Neural crest cell (in vitro differentiated cells): ENCODE data around the gene FKBP9. TPM values are rescaled to one million over a fixed set of nuclear protein-coding genes. Genes with fewer than 3 reads are reported as not detected.
"Not testable (repeated sequence)": the region's sequence is repeated elsewhere in the genome, so short reads cannot be mapped to it uniquely, and the experiment has no call there.

ENCODE experiments used
- DNase-seq: peaks from one replicate; pipeline ENCODE4 v3.0.0; 2021; ENCODE audit warnings: low read depth, mixed read lengths, low spot score
- H3K27ac Mint-ChIP-seq: one replicate; pipeline ENCODE4 v1.8.0; 2021; ENCODE audit warnings: mild to moderate bottlenecking, mixed read lengths; ENCODE audit not compliant: unreplicated experiment
- H3K27me3 Mint-ChIP-seq: 2 replicates; pipeline ENCODE4 v1.8.0; 2021; ENCODE audit warnings: low read depth, mild to moderate bottlenecking, mixed read lengths
- H3K36me3 Mint-ChIP-seq: 2 replicates; pipeline ENCODE4 v1.8.0; 2021; ENCODE audit warnings: low read depth, mild to moderate bottlenecking, mixed read lengths
- H3K4me1 Mint-ChIP-seq: 2 replicates; pipeline ENCODE4 v1.8.0; 2021; ENCODE audit warnings: mixed read lengths
- H3K4me3 Mint-ChIP-seq: one replicate; pipeline ENCODE4 v1.8.0; 2021; ENCODE audit warnings: mild to moderate bottlenecking, mixed read lengths
- H3K9me3 Mint-ChIP-seq: 2 replicates; pipeline ENCODE4 v1.8.0; 2021; ENCODE audit warnings: mixed read lengths
- CTCF ChIP-seq: fragments of 200-600 bp; sonication (generic); conservative IDR thresholded peaks from 2 replicates; pipeline ENCODE4 v1.5.0; 2021; ENCODE audit warnings: antibody characterized with exemption, mild to moderate bottlenecking
- total RNA-seq: library from RNA; stranded (reverse); gene quantifications from 2 replicates; pipeline ENCODE4 v1.2.1, GENCODE V29; 2021

The FKBP9 gene
- total RNA-seq, 1 donor from 2014 or later = 85.6 TPM

- H3K27ac Mint-ChIP-seq, H3K4me3 Mint-ChIP-seq, H3K9me3 Mint-ChIP-seq: not testable (repeated sequence)
These were observed 7.4 kb downstream of the FKBP9 start for GRCh38 chr7:32964461-32965159.

GRCh38 chr7:32966489-32967267 lies 9.4 kb downstream of the FKBP9 start:
- H3K36me3 Mint-ChIP-seq, H3K27ac Mint-ChIP-seq, H3K9me3 Mint-ChIP-seq, H3K4me1 Mint-ChIP-seq, H3K27me3 Mint-ChIP-seq, H3K4me3 Mint-ChIP-seq, DNase-seq: not testable (repeated sequence)

More at GRCh38 chr7:32964461-32965159, 7.4 kb downstream of the FKBP9 start:
- not testable (repeated sequence) for H3K27me3 Mint-ChIP-seq, DNase-seq, H3K4me1 Mint-ChIP-seq, H3K36me3 Mint-ChIP-seq
- TF ChIP-seq CTCF = peak; percentile 46

GRCh38 chr7:32967268-32967582 lies 10.0 kb downstream of the FKBP9 start:
- not testable (repeated sequence) for H3K36me3 Mint-ChIP-seq, H3K27ac Mint-ChIP-seq, H3K27me3 Mint-ChIP-seq, H3K4me3 Mint-ChIP-seq, H3K4me1 Mint-ChIP-seq, H3K9me3 Mint-ChIP-seq, DNase-seq

GRCh38 chr7:32971967-32972366 lies 14.7 kb downstream of the FKBP9 start:
- not testable (repeated sequence) for H3K27ac Mint-ChIP-seq, H3K36me3 Mint-ChIP-seq, H3K27me3 Mint-ChIP-seq, H3K9me3 Mint-ChIP-seq, DNase-seq, H3K4me3 Mint-ChIP-seq, H3K4me1 Mint-ChIP-seq

GRCh38 chr7:32977159-32977558 lies 19.9 kb downstream of the FKBP9 start:
- not testable (repeated sequence) for H3K27me3 Mint-ChIP-seq, H3K9me3 Mint-ChIP-seq, H3K4me3 Mint-ChIP-seq, H3K36me3 Mint-ChIP-seq, H3K27ac Mint-ChIP-seq, H3K4me1 Mint-ChIP-seq, DNase-seq

GRCh38 chr7:32979246-32979645 lies 22.0 kb downstream of the FKBP9 start:
- H3K36me3 Mint-ChIP-seq, H3K4me1 Mint-ChIP-seq, H3K9me3 Mint-ChIP-seq, DNase-seq, H3K27me3 Mint-ChIP-seq, H3K27ac Mint-ChIP-seq, H3K4me3 Mint-ChIP-seq: not testable (repeated sequence)

- H3K36me3 Mint-ChIP-seq, H3K4me1 Mint-ChIP-seq, H3K4me3 Mint-ChIP-seq, H3K27ac Mint-ChIP-seq, H3K9me3 Mint-ChIP-seq, DNase-seq, H3K27me3 Mint-ChIP-seq: not testable (repeated sequence)
These were observed 22.7 kb downstream of the FKBP9 start for GRCh38 chr7:32979902-32980301.

- not testable (repeated sequence) for H3K4me1 Mint-ChIP-seq, H3K36me3 Mint-ChIP-seq, H3K4me3 Mint-ChIP-seq, H3K9me3 Mint-ChIP-seq, H3K27ac Mint-ChIP-seq, H3K27me3 Mint-ChIP-seq, DNase-seq
These were observed 30.9 kb downstream of the FKBP9 start for GRCh38 chr7:32988148-32988547.

- H3K27me3 Mint-ChIP-seq = not testable (repeated sequence)
These were observed 33.9 kb downstream of the FKBP9 start for GRCh38 chr7:32991068-32991585.

GRCh38 chr7:32991975-32992700 lies 34.9 kb downstream of the FKBP9 start:
- not testable (repeated sequence) for H3K36me3 Mint-ChIP-seq, H3K4me1 Mint-ChIP-seq, H3K9me3 Mint-ChIP-seq, H3K4me3 Mint-ChIP-seq, H3K27me3 Mint-ChIP-seq, H3K27ac Mint-ChIP-seq, DNase-seq

More at GRCh38 chr7:32991068-32991585, 33.9 kb downstream of the FKBP9 start:
- not testable (repeated sequence) for H3K9me3 Mint-ChIP-seq, H3K27ac Mint-ChIP-seq, H3K36me3 Mint-ChIP-seq, DNase-seq, H3K4me3 Mint-ChIP-seq, H3K4me1 Mint-ChIP-seq

GRCh38 chr7:32992750-32993149 lies 35.5 kb downstream of the FKBP9 start:
- not testable (repeated sequence) for H3K27me3 Mint-ChIP-seq, H3K36me3 Mint-ChIP-seq

GRCh38 chr7:32997956-32998355 lies 40.7 kb downstream of the FKBP9 start:
- not testable (repeated sequence) for H3K27me3 Mint-ChIP-seq, H3K9me3 Mint-ChIP-seq, H3K36me3 Mint-ChIP-seq, H3K4me3 Mint-ChIP-seq, DNase-seq
- Mint-ChIP-seq H3K4me1 (peaks cover 20% of the 10 kb centered on the region), H3K27ac (peak overlapping the region; percentile 80)

More at GRCh38 chr7:32992750-32993149, 35.5 kb downstream of the FKBP9 start:
- H3K4me3 Mint-ChIP-seq, DNase-seq, H3K4me1 Mint-ChIP-seq, H3K9me3 Mint-ChIP-seq, H3K27ac Mint-ChIP-seq: not testable (repeated sequence)
